Skeletal muscle satellite cell (primary cell): ENCODE data around the gene ARHGAP30. TPM values are rescaled to one million over a fixed set of nuclear protein-coding genes. Genes with fewer than 3 reads are reported as not detected.
"Not testable (repeated sequence)": the region's sequence is repeated elsewhere in the genome, so short reads cannot be mapped to it uniquely, and the experiment has no call there.

Experiments used
- H3K27me3 ChIP-seq: 2 replicates; pipeline ENCODE4 v1.7.0; 2013; ENCODE audit warnings: low read length; ENCODE audit not compliant: control insufficient read depth, insufficient read depth
- H3K36me3 ChIP-seq: 2 replicates; pipeline ENCODE4 v1.7.0; 2013; ENCODE audit warnings: mild to moderate bottlenecking, control low read depth, low read length; ENCODE audit not compliant: insufficient read depth
- H3K4me1 ChIP-seq: 2 replicates; pipeline ENCODE4 v1.7.0; 2013; ENCODE audit warnings: low read length; ENCODE audit not compliant: control insufficient read depth, insufficient read depth
- H3K4me2 ChIP-seq: 2 replicates; pipeline ENCODE4 v1.7.0; 2013; ENCODE audit warnings: mild to moderate bottlenecking, low read length
- H3K4me3 ChIP-seq: 2 replicates; pipeline ENCODE4 v1.7.0; 2013; ENCODE audit warnings: low read length
- H3K9ac ChIP-seq: 2 replicates; pipeline ENCODE4 v1.7.0; 2013; ENCODE audit warnings: mild to moderate bottlenecking, low read depth, low read length, moderate library complexity
- H3K9me3 ChIP-seq: replicated peaks from 2 replicates; pipeline ENCODE4 v1.7.0; 2013; ENCODE audit warnings: mild to moderate bottlenecking, control low read depth, low read length
- total RNA-seq: library from RNA; depleted of rRNA; stranded (reverse); fragments of >200 nt; gene quantifications from 2 replicates; pipeline ENCODE4 v1.2.3, GENCODE V29; 2012; rRNA removed

The ARHGAP30 gene, protein sequence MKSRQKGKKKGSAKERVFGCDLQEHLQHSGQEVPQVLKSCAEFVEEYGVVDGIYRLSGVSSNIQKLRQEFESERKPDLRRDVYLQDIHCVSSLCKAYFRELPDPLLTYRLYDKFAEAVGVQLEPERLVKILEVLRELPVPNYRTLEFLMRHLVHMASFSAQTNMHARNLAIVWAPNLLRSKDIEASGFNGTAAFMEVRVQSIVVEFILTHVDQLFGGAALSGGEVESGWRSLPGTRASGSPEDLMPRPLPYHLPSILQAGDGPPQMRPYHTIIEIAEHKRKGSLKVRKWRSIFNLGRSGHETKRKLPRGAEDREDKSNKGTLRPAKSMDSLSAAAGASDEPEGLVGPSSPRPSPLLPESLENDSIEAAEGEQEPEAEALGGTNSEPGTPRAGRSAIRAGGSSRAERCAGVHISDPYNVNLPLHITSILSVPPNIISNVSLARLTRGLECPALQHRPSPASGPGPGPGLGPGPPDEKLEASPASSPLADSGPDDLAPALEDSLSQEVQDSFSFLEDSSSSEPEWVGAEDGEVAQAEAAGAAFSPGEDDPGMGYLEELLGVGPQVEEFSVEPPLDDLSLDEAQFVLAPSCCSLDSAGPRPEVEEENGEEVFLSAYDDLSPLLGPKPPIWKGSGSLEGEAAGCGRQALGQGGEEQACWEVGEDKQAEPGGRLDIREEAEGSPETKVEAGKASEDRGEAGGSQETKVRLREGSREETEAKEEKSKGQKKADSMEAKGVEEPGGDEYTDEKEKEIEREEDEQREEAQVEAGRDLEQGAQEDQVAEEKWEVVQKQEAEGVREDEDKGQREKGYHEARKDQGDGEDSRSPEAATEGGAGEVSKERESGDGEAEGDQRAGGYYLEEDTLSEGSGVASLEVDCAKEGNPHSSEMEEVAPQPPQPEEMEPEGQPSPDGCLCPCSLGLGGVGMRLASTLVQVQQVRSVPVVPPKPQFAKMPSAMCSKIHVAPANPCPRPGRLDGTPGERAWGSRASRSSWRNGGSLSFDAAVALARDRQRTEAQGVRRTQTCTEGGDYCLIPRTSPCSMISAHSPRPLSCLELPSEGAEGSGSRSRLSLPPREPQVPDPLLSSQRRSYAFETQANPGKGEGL
- total RNA-seq: not detected in 2 replicates

DNA sequence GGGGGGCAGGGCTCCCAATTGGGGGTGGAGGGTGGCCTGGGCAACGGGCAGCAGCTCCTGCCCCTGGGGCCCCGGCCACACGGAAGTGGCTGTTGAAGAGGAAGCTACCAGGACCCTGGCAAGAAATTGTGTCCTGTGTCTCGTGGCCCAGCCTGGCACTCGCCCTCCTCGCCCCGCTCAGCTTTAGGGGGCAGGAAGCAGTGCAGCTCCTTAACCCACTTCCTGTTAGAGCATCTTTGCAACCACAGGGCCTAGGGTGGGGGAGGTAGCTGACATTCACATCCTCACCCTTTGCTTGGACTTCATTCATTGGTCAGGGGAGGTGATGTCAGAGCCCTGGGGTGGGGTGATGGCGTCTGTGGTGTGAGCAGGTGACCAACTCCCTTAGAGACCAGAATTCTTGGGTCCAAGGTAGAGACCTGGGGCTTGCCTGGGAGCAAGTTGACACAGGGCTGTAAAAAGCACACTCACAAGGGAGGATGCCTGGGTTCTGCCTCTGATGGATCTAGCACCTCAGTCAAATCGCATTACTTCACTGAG, at the start of gene ARHGAP30:
Gene ARHGAP30, minus strand, starts transcription at position 161 of the 540 bp plus-strand sequence. CDS start 267 bp downstream, outside the sequence.
- Histone ChIP-seq H3K36me3 (no peaks in the 10 kb centered on the region), H3K4me2 (no peak within 1 kb of the TSS), H3K9me3 (no peaks in the 10 kb centered on the region), H3K27me3 (no peaks in the 10 kb centered on the region), H3K9ac (no peak within 1 kb of the TSS), H3K4me3 (no peak within 1 kb of the TSS), H3K4me1 (no peaks in the 10 kb centered on the region)

DNA sequence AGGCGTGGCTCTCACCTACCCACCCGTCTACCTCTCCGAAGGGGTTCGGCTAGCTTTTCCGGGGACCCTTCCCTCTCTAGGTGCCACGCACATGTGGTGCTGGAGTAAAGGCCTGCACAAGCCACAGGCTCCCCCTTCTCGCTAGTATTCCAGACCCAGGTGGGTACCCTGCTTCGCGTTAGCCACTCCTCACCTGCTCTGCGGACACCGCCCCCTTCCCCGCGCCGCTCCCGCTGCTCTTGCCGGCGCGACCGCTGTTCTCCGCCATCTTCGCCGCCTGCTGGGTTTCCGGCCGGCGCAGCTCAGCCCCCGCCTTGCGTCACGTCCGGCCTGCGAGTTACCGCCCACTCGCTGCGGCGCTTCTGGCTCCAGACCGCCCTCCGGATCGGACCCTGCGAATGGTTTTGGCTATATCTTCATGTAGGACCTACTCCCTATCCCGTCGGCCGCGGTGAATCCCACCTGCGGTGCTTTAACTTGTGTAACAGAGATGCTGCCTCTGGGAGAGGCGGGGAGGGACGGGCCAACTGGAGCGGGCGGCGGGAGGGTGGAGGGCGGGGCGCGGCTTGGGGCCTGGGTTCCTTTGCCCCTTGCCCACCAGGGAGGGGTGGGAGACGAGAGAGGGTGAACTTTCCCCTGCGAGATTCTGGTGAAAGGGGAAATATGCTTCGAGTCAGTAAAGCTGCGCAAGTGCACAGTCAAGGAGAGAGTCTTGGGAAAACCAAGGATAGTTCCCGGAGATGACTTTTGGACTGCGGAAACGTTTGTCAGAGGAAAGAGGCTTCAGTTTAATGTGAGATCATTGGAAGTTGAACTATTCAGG, 48.3 kb upstream of the ARHGAP30 start, which contains the start of the genes NIT1 and PFDN2:
Gene NIT1, plus strand, starts transcription at position 347 of the 823 bp plus-strand sequence. Its CDS starts 72 bp downstream, at position 419.
Gene PFDN2, minus strand, starts transcription at position 279 of the 823 bp plus-strand sequence. Its CDS starts 11 bp downstream, at position 268.
- Histone ChIP-seq H3K4me3 (peak within 1 kb of the TSS; percentile 100), H3K36me3 (peaks cover 33% of the 10 kb centered on the region), H3K9ac (peak within 1 kb of the TSS; percentile 99), H3K4me1 (peaks cover 42% of the 10 kb centered on the region), H3K27me3 (no peaks in the 10 kb centered on the region), H3K4me2 (peak within 1 kb of the TSS; percentile 92), H3K9me3 (no peaks in the 10 kb centered on the region)

DNA sequence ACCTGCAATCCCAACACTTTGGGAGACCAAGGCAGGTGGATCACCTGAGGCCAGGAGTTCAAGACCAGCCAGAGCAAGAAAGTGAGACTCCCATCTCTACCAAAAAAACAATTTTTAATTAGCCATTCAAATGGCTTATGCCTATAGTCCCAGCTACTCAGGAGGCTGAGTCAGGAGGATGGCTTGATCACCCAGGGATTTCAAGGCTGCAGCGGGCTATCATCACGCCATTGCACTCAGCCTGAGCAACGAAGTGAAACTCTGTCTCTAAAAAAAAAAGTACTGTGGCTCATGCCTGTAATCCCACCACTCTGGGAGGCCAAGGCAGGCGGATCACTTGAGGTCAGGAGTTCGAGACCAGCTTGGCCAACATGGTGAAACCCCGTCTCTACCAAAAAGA, 46.3 kb upstream of the ARHGAP30 start:
- Histone ChIP-seq H3K4me1 (peaks cover 42% of the 10 kb centered on the region), H3K36me3 (peaks cover 13% of the 10 kb centered on the region), H3K4me2 (peak overlapping the region; percentile 92)
- H3K27me3 ChIP-seq, H3K9me3 ChIP-seq, H3K4me3 ChIP-seq, H3K9ac ChIP-seq: not testable (repeated sequence)

DNA sequence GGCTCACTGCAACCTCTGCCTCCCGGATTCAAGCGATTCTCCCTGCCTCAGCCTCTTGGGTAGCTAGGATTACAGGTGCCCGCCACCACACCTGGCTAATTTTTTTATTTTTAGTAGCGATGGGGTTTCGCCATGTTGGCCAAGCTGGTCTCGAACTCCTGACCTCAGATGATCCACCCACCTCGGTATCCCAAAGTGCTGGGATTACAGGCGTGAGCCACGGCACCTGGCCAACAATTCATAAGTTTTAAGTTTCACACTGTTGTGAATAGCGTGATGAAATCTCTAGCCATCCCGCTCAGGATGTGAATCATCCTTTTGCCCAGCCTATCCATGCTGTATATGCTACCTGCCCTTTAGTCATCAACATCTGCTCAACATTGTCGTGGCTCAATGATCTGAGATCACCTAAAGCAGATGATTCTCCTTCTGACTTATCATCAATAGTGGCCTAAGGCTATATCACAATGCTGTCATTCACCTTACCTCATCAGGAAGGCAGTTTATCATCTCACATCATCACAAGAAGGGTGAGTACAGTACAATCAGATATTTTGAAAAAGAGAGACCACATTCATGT, 45.5 kb upstream of the ARHGAP30 start:
- H3K9me3 ChIP-seq: no peaks in the 10 kb centered on the region
- H3K4me3 ChIP-seq: no peak overlapping the region
- peaks cover 40% of the 10 kb centered on the region for H3K4me1 ChIP-seq
- H3K9ac ChIP-seq: no peak overlapping the region
- peak overlapping the region; percentile 31 for H3K4me2 ChIP-seq
- peaks cover 6% of the 10 kb centered on the region for H3K36me3 ChIP-seq
- H3K27me3 ChIP-seq: no peaks in the 10 kb centered on the region

DNA sequence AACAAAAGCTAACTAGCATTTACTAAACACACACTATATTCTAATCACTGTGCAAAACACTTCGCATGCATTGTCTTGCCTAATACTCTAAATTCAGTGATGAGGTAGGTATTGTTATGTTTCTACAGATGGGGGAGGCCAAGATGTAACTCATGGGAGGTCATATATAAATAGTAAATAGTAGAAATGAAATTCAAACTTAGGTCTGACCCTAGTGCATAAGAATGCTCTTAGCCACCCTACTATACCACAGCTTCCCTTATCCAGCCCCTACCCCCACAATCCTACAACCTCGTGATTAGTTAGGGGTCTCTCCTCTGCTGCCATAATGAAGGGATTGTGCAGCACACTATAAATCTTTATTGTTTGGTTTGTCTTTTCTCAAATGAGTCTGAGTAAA, 44.9 kb upstream of the ARHGAP30 start:
- Histone ChIP-seq H3K4me1 (peaks cover 34% of the 10 kb centered on the region), H3K36me3 (peaks cover 5% of the 10 kb centered on the region), H3K9ac (no peak overlapping the region), H3K27me3 (no peaks in the 10 kb centered on the region), H3K9me3 (no peaks in the 10 kb centered on the region), H3K4me2 (peak overlapping the region; percentile 4), H3K4me3 (no peak overlapping the region)

DNA sequence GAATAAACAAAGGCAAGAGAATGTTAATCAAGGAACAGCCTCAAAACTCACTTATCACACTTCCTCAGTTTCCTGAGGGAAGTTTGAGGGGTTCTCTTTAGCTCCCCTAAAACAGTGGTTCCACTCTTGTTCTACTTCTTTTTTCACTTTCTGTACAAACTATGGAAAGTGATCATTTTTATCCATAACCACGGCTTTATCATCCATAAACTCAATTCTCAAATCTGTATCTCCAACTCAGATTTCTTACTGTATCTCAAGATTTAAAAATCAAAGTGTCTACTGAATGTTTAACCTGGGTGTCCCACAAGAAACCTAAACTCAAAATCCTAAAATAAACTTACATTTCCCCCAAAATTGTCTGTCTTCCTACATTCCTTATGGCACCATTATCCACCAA, 44.2 kb upstream of the ARHGAP30 start:
- peaks cover 27% of the 10 kb centered on the region for H3K4me1 ChIP-seq
- H3K9ac ChIP-seq: no peak overlapping the region
- H3K36me3 ChIP-seq: peaks cover 11% of the 10 kb centered on the region
- no peaks in the 10 kb centered on the region for H3K9me3 ChIP-seq
- H3K4me3 ChIP-seq: no peak overlapping the region
- no peaks in the 10 kb centered on the region for H3K27me3 ChIP-seq
- H3K4me2 ChIP-seq: no peak overlapping the region

DNA sequence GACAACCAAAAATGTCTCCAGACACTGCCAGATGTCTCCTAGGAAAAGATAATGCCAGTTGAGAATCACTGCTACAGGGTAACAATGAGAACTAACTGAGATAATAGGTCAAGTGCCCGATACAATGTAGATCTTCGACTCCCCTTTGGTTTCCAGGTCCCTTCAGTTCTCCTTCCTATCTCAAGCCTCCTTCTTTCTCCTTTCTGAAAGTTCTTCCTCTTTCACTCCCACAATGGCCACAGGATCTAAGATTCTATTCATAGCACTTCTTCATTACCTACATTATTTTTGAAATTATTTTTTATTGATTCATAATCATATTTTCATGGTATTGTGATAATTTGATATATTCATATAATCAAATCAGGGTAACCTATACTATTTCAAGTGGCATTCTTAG, 41.8 kb upstream of the ARHGAP30 start:
- Histone ChIP-seq H3K4me3 (no peak overlapping the region), H3K4me2 (no peak overlapping the region), H3K36me3 (peaks cover 15% of the 10 kb centered on the region), H3K9me3 (no peaks in the 10 kb centered on the region), H3K4me1 (peaks cover 22% of the 10 kb centered on the region), H3K27me3 (no peaks in the 10 kb centered on the region), H3K9ac (no peak overlapping the region)

DNA sequence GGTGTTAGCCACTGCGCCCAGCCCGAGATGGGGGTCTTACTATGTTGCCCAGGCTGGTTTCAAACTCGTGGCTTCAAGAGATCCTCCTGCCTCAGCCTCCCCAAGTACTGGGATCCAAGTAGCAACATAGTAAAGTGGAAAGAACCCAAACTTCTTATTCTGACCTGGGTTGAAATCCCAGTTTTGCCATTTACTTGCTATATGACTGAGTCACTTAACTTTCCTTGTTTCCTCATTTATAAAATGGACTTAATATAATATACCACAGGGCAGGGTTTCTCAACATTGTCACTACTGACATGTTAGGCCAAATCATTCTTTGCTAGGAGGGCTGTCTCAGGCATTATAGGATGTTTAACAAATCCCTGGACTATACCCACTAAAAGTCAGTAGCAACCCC, 41.4 kb upstream of the ARHGAP30 start:
- peaks cover 18% of the 10 kb centered on the region for H3K4me1 ChIP-seq
- no peaks in the 10 kb centered on the region for H3K27me3 ChIP-seq
- H3K9me3 ChIP-seq: no peaks in the 10 kb centered on the region
- no peak overlapping the region for H3K4me2 ChIP-seq
- H3K4me3 ChIP-seq: no peak overlapping the region
- peaks cover 18% of the 10 kb centered on the region for H3K36me3 ChIP-seq
- no peak overlapping the region for H3K9ac ChIP-seq

DNA sequence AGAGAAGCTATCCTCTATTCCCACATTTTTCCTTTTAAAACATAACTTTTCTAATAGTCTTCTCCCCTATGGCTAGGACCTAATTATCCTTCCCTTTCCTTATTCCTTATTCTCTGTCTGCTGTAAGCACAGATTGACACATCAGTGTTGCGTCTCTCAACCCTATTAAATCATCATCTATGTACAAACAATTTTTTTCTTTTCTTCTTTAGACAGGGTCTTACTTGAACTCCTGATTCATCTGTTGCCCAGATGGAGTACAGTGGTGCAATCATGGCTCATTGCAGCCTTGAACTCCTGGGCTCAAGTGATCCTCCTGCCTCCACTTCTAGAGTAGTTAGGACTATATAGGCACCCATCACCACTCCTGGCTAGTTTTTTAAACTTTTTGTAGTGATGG, 36.7 kb upstream of the ARHGAP30 start:
- Histone ChIP-seq H3K4me2 (no peak overlapping the region), H3K4me3 (no peak overlapping the region), H3K27me3 (no peaks in the 10 kb centered on the region), H3K9ac (no peak overlapping the region), H3K4me1 (no peaks in the 10 kb centered on the region), H3K9me3 (no peaks in the 10 kb centered on the region), H3K36me3 (peaks cover 29% of the 10 kb centered on the region)

DNA sequence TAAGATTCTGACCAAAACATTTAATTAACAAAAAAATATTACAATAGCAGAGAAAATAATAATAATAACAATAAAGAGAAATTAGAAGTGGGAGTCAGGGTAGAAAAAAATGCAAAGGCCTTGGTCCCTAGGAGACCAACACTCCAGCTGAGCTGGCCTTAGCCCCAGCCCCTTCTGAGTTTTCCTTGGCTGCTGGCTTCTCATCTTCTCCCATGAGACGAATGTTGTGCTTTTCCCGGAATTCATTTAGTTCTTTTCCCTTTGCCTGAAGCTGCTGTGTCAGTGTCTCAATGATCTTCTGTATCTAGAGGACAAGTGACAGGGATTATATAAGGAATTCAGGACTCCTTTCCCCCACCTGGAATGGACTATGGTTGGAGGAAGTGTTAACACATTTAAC, 30.9 kb upstream of the ARHGAP30 start:
- Histone ChIP-seq H3K4me1 (peaks cover 18% of the 10 kb centered on the region), H3K27me3 (no peaks in the 10 kb centered on the region), H3K4me2 (no peak overlapping the region), H3K9me3 (no peaks in the 10 kb centered on the region), H3K9ac (no peak overlapping the region), H3K4me3 (no peak overlapping the region), H3K36me3 (peaks cover 30% of the 10 kb centered on the region)
